HS-5 (cell line): Measurements from ENCODE around the gene ZNF280D.
A peak's percentile ranks its signal among the peaks of the same experiment; 100 is the strongest.

Source experiments
- DNase-seq: peaks from one replicate; pipeline ENCODE4 v3.0.0-alpha.2; 2012; ENCODE audit warnings: low read depth

ZNF280D gene

GRCh38 chr15:56744701-56745683, 11.7 kb upstream of the ZNF280D start:
- no peak for DNase-seq

- no peak for DNase-seq
Measured at GRCh38 chr15:56741541-56741940, 8.2 kb upstream of the ZNF280D start.

- no peak for DNase-seq
Measured at GRCh38 chr15:56739964-56740640, 6.8 kb upstream of the ZNF280D start.

GRCh38 chr15:56739474-56739873, 6.2 kb upstream of the ZNF280D start:
- no peak for DNase-seq

GRCh38 chr15:56737791-56738190, 4.5 kb upstream of the ZNF280D start:
- no peak for DNase-seq

- DNase-seq, result no peak
Measured at GRCh38 chr15:56736881-56737707, 3.8 kb upstream of the ZNF280D start.

GRCh38 chr15:56736308-56736707, 3.0 kb upstream of the ZNF280D start:
- no peak for DNase-seq

- DNase-seq, result no peak
Measured at GRCh38 chr15:56735589-56735988, 2.3 kb upstream of the ZNF280D start.

- DNase-seq, result no peak
Measured at GRCh38 chr15:56734013-56734635, 815 bp upstream of the ZNF280D start.

- DNase-seq, result peak; percentile 44
Measured at GRCh38 chr15:56732886-56733135, 498 bp downstream of the ZNF280D start.

- DNase-seq, result peak; percentile 28
Measured at GRCh38 chr15:56732135-56732885, 999 bp downstream of the ZNF280D start.

- no peak for DNase-seq
Measured at GRCh38 chr15:56731548-56731947, 1.8 kb downstream of the ZNF280D start.

GRCh38 chr15:56729561-56729960, 3.7 kb downstream of the ZNF280D start:
- DNase-seq, result no peak

GRCh38 chr15:56725386-56725785, 7.9 kb downstream of the ZNF280D start:
- no peak for DNase-seq

- no peak for DNase-seq
Measured at GRCh38 chr15:56724232-56724631, 9.1 kb downstream of the ZNF280D start.

GRCh38 chr15:56723787-56724186, 9.5 kb downstream of the ZNF280D start:
- no peak for DNase-seq

- no peak for DNase-seq
Measured at GRCh38 chr15:56719774-56720555, 13.3 kb downstream of the ZNF280D start.

- no peak for DNase-seq
Measured at GRCh38 chr15:56719021-56719612, 14.2 kb downstream of the ZNF280D start.

GRCh38 chr15:56718560-56718959, 14.7 kb downstream of the ZNF280D start:
- no peak for DNase-seq

- no peak for DNase-seq
Measured at GRCh38 chr15:56716334-56716733, 17.0 kb downstream of the ZNF280D start.
